ENCODE data around the gene GRID2.
"Not testable (repeated sequence)": the region's sequence is repeated elsewhere in the genome, so short reads cannot be mapped to it uniquely, and the experiment has no call there.

GRID2 gene

DNA sequence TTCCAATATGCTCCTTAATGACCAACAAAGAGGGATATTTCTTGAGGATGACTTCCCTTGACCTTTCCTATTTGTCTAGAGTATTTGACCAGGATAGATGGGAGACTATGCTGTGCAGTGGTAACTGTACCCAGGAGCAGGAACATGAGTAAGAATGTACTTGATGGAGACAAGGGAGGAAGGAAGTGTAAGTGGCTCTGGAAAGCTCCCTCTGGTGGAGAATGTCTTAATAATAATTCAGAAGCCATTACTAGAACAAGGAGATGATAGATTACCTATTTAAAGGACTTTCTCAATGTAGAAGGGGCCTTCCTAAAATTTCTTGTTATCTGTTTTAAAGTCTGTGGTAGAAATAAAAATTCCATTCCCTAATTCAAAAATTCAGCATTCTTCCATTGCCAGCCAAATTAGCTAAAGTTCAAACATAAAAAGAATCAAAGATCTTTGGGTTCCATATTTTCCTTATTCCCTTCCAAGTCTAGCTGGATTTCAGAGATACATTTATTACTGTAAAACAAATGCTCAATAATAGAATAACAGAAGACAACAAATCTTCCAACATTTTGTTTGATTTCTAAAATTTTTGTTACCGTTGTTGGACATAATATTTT, 83.8 kb downstream of the GRID2 start:
- H3K27ac ChIP-seq, result no peak overlapping the region
- no peak overlapping the region for H3K9ac ChIP-seq
- no peak overlapping the region for H2AFZ ChIP-seq
- H3K4me1 ChIP-seq, result no peaks in the 10 kb centered on the region
- no peaks in the 10 kb centered on the region for H3K36me3 ChIP-seq (ENCODE audit: control insufficient read depth, insufficient read depth, low read length)
- TF ChIP-seq, protein P1, sequence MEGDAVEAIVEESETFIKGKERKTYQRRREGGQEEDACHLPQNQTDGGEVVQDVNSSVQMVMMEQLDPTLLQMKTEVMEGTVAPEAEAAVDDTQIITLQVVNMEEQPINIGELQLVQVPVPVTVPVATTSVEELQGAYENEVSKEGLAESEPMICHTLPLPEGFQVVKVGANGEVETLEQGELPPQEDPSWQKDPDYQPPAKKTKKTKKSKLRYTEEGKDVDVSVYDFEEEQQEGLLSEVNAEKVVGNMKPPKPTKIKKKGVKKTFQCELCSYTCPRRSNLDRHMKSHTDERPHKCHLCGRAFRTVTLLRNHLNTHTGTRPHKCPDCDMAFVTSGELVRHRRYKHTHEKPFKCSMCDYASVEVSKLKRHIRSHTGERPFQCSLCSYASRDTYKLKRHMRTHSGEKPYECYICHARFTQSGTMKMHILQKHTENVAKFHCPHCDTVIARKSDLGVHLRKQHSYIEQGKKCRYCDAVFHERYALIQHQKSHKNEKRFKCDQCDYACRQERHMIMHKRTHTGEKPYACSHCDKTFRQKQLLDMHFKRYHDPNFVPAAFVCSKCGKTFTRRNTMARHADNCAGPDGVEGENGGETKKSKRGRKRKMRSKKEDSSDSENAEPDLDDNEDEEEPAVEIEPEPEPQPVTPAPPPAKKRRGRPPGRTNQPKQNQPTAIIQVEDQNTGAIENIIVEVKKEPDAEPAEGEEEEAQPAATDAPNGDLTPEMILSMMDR (IDR thresholded peaks at IDR 0.05), result no peak
- no peak overlapping the region for H3K4me3 ChIP-seq (ENCODE audit: low read depth, low read length)
- H3K79me2 ChIP-seq, result no peaks in the 10 kb centered on the region
- no peak overlapping the region for H3K4me2 ChIP-seq (ENCODE audit: low read length)
- no peaks in the 10 kb centered on the region for H3K27me3 ChIP-seq (ENCODE audit: control insufficient read depth, insufficient read depth, low read length)
- no peaks in the 10 kb centered on the region for H3K9me3 ChIP-seq (ENCODE audit: control insufficient read depth, low read length)

DNA sequence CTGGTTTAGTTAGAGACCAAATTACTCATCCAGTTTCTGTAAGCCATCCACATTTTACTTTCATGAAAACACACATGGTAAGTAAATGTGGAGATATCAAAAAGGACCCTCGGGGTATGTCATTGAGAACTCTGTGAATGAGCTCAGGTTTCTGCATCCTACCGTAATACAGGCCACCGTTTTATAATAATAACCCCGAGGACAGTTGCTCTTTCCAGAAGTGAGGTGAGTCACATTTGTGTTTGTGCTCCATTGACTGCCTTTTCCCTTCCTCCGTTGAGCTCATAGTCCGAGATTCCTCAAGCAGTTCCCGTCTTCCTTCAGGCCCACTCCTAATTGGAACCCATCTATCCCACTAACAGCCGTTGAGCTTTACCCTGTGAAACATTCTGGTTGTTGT, 95.3 kb downstream of the GRID2 start:
- H3K79me2 ChIP-seq, result no peaks in the 10 kb centered on the region
- no peak overlapping the region for H3K4me3 ChIP-seq (ENCODE audit: low read depth, low read length)
- H2AFZ ChIP-seq, result no peak overlapping the region
- H3K36me3 ChIP-seq (ENCODE audit: control insufficient read depth, insufficient read depth, low read length), result no peaks in the 10 kb centered on the region
- no peak overlapping the region for H3K4me2 ChIP-seq (ENCODE audit: low read length)
- H3K4me1 ChIP-seq, result no peaks in the 10 kb centered on the region
- TF ChIP-seq, protein P1 (IDR thresholded peaks at IDR 0.05), result no peak
- H3K9me3 ChIP-seq (ENCODE audit: control insufficient read depth, low read length), result no peaks in the 10 kb centered on the region
- H3K27me3 ChIP-seq (ENCODE audit: control insufficient read depth, insufficient read depth, low read length), result no peaks in the 10 kb centered on the region
- H3K27ac ChIP-seq, result no peak overlapping the region
- no peak overlapping the region for H3K9ac ChIP-seq

DNA sequence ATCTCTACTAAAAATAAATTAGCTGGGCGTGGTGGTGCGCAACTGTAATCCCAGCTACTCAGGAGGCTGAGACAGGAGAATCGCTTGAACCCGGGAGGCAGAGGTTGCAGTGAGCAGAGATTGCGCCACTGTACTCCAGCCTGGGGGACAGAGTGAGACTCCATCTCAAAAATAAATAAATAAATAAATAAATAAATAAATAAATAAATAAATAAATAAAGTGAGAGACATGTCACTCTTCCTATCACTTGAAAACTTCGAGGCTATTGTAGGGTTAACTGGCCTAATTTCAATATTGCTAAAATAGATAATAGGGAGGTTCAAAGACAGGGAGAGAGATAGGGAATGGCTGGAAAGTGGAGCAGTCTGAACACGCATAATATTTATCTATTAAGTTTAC, 99.8 kb downstream of the GRID2 start:
- not testable (repeated sequence) for H3K9ac ChIP-seq; H3K4me2 ChIP-seq (ENCODE audit: low read length); H3K4me1 ChIP-seq; H3K9me3 ChIP-seq (ENCODE audit: control insufficient read depth, low read length); H2AFZ ChIP-seq; H3K4me3 ChIP-seq (ENCODE audit: low read depth, low read length); H3K27me3 ChIP-seq (ENCODE audit: control insufficient read depth, insufficient read depth, low read length); H3K79me2 ChIP-seq; H3K27ac ChIP-seq; H3K36me3 ChIP-seq (ENCODE audit: control insufficient read depth, insufficient read depth, low read length)

DNA sequence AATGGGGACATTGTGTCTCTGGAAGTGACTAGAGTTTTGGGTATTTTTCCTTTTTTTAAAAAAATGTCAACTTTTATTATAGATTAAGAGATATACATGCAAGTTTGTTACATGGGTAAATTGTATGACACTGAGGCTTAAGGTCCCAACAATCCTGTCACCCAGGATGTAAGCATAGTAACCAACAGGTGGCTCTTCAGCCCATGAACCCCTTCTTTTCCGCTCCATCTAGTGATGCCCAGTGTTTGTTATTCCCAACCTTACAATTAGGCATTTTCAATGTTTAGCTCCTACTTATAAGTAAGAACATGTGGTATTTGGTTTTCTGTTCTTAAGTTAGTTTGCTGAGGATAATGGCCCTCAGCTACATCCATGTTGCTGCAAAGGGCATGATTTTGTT, 102.7 kb downstream of the GRID2 start:
- no peaks in the 10 kb centered on the region for H3K4me1 ChIP-seq
- no peaks in the 10 kb centered on the region for H3K9me3 ChIP-seq (ENCODE audit: control insufficient read depth, low read length)
- no peaks in the 10 kb centered on the region for H3K79me2 ChIP-seq
- TF ChIP-seq, protein P1 (IDR thresholded peaks at IDR 0.05), result no peak
- H3K9ac ChIP-seq, result no peak overlapping the region
- no peak overlapping the region for H3K4me2 ChIP-seq (ENCODE audit: low read length)
- no peak overlapping the region for H2AFZ ChIP-seq
- no peaks in the 10 kb centered on the region for H3K36me3 ChIP-seq (ENCODE audit: control insufficient read depth, insufficient read depth, low read length)
- no peak overlapping the region for H3K4me3 ChIP-seq (ENCODE audit: low read depth, low read length)
- H3K27me3 ChIP-seq (ENCODE audit: control insufficient read depth, insufficient read depth, low read length), result no peaks in the 10 kb centered on the region
- H3K27ac ChIP-seq, result no peak overlapping the region

DNA sequence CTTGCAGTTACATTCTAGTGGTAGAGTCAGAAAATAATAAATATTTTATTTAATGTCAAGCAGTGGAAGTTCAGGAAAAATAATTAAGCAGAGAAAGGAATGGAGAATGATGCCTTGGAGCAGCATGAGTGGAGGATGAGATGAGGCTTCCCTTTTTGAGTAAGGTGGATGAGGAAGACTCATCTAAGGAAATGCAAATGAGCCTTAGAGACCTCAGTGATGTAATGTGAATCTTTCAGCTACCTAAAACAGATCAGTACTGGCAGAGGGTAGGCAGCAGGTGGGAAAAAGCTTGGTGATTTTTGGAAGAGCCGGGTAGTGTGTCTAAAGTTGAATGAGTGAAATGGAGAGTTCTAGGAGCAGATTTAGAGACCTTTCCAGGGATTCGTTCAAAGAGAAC, 118.2 kb downstream of the GRID2 start:
- no peaks in the 10 kb centered on the region for H3K36me3 ChIP-seq (ENCODE audit: control insufficient read depth, insufficient read depth, low read length)
- H3K9ac ChIP-seq, result no peak overlapping the region
- no peak overlapping the region for H2AFZ ChIP-seq
- H3K4me2 ChIP-seq (ENCODE audit: low read length), result no peak overlapping the region
- no peaks in the 10 kb centered on the region for H3K27me3 ChIP-seq (ENCODE audit: control insufficient read depth, insufficient read depth, low read length)
- H3K4me3 ChIP-seq (ENCODE audit: low read depth, low read length), result no peak overlapping the region
- no peaks in the 10 kb centered on the region for H3K79me2 ChIP-seq
- no peak overlapping the region for H3K27ac ChIP-seq
- no peaks in the 10 kb centered on the region for H3K4me1 ChIP-seq
- TF ChIP-seq, protein P1 (IDR thresholded peaks at IDR 0.05), result no peak
- no peaks in the 10 kb centered on the region for H3K9me3 ChIP-seq (ENCODE audit: control insufficient read depth, low read length)
